UCSD-AML1 (cell line): ENCODE results near the gene MPND.

Experiments
- DNase-seq: peaks from one replicate; lab custom pipeline; 2025; ENCODE audit not compliant: unreplicated experiment; lab: John Stamatoyannopoulos, UW

MPND gene

GRCh38 chr19:4343370-4344307 is at the start of gene MPND:
Gene MPND, plus strand, starts transcription at chr19:4343562. Its CDS starts 32 bp downstream, at chr19:4343594.
- DNase-seq = peak; percentile 89

GRCh38 chr19:4294389-4294788 is 49.0 kb upstream of the MPND start:
- no peak for DNase-seq

GRCh38 chr19:4295972-4296771 is 47.2 kb upstream of the MPND start:
- no peak for DNase-seq

GRCh38 chr19:4297901-4298809 is 45.2 kb upstream of the MPND start:
- DNase-seq = no peak

- no peak for DNase-seq
These were observed 44.4 kb upstream of the MPND start for GRCh38 chr19:4298810-4299550.

GRCh38 chr19:4300589-4300988 is 42.8 kb upstream of the MPND start:
- DNase-seq = no peak

- no peak for DNase-seq
These were observed 41.6 kb upstream of the MPND start for GRCh38 chr19:4301590-4302242.

GRCh38 chr19:4302243-4302640 is 41.1 kb upstream of the MPND start, which contains the start of gene TMIGD2:
Gene TMIGD2, minus strand, starts transcription at chr19:4302389. Its CDS starts 4 bp downstream, at chr19:4302385.
- DNase-seq = peak; percentile 25

GRCh38 chr19:4303819-4304537 is 39.4 kb upstream of the MPND start:
- DNase-seq = no peak

- peak; percentile 65 for DNase-seq
These were observed 38.7 kb upstream of the MPND start, which contains the start of gene FSD1 for GRCh38 chr19:4304538-4305256. Gene FSD1, plus strand, starts transcription at chr19:4304598. Its CDS starts 149 bp downstream, at chr19:4304747.

- DNase-seq = no peak
These were observed 38.1 kb upstream of the MPND start for GRCh38 chr19:4305257-4305612.

GRCh38 chr19:4305659-4306058 is 37.7 kb upstream of the MPND start:
- no peak for DNase-seq

GRCh38 chr19:4310247-4311121 is 32.9 kb upstream of the MPND start:
- no peak for DNase-seq

- DNase-seq = no peak
These were observed 29.4 kb upstream of the MPND start for GRCh38 chr19:4313847-4314490.

- no peak for DNase-seq
These were observed 26.4 kb upstream of the MPND start for GRCh38 chr19:4316956-4317355.

GRCh38 chr19:4318460-4318859 is 24.9 kb upstream of the MPND start:
- DNase-seq = no peak
